ENCODE results near the gene APEH. TPM values are rescaled to one million over a fixed set of nuclear protein-coding genes. Genes with fewer than 3 reads are reported as not detected.

Gene APEH
- total and polyA plus RNA-seq, 3 donors from 2014 or later: 72.3 to 94.5 (median 76.7) TPM

DNA sequence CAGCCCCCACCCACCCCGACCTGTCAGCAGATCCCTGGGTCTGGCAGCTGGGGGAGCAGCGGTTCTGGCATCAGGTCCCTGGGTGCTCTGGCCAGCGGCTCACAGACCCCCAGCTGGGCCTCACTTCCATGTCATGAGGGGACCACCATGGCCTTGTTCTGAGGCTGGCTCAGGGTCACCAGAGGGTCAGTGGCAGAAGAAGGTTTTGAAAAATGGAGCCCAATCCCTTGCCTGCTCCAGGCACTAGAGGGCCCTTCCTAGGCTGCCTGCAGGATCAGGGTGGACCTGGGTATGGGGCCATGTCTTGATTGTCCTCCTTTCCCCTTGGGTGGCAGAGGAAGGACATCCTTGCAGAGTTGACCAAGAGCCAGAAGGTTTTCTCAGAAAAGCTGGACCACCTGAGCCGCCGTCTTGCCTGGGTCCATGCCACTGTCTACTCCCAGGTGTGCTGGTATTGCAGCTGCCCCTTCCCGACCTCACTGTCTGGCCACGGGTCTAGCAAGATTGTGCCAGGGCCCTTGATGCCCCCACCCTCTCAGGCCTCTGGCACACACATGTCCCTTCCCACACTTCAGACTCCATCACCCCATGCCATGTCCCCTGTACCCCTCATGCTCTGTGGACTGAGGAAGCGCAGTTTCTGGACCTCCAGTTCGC, 32.4 kb downstream of the APEH start:
- intact Hi-C loops (cut with DNase I; ENCODE audit: low total_unique reads): no loop called here
- no peaks in the 10 kb centered on the region for H3K9me3 ChIP-seq
- no peak overlapping the region for H3K4me3 ChIP-seq
- TF ChIP-seq POLR2A (IDR thresholded peaks at IDR 0.05): no peak
- TF ChIP-seq, protein P1, sequence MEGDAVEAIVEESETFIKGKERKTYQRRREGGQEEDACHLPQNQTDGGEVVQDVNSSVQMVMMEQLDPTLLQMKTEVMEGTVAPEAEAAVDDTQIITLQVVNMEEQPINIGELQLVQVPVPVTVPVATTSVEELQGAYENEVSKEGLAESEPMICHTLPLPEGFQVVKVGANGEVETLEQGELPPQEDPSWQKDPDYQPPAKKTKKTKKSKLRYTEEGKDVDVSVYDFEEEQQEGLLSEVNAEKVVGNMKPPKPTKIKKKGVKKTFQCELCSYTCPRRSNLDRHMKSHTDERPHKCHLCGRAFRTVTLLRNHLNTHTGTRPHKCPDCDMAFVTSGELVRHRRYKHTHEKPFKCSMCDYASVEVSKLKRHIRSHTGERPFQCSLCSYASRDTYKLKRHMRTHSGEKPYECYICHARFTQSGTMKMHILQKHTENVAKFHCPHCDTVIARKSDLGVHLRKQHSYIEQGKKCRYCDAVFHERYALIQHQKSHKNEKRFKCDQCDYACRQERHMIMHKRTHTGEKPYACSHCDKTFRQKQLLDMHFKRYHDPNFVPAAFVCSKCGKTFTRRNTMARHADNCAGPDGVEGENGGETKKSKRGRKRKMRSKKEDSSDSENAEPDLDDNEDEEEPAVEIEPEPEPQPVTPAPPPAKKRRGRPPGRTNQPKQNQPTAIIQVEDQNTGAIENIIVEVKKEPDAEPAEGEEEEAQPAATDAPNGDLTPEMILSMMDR (IDR thresholded peaks at IDR 0.05): no peak
- no peak for DNase-seq
- H3K27me3 ChIP-seq: no peaks in the 10 kb centered on the region
- H3K4me1 ChIP-seq: no peaks in the 10 kb centered on the region
- H3K36me3 ChIP-seq (ENCODE audit: low read depth, missing control alignments): no peaks in the 10 kb centered on the region
- WGBS, 2 donors: 79 to 91% methylated on average over 6 to 8 of the region's 9 CpGs
- no peak overlapping the region for H3K27ac ChIP-seq

DNA sequence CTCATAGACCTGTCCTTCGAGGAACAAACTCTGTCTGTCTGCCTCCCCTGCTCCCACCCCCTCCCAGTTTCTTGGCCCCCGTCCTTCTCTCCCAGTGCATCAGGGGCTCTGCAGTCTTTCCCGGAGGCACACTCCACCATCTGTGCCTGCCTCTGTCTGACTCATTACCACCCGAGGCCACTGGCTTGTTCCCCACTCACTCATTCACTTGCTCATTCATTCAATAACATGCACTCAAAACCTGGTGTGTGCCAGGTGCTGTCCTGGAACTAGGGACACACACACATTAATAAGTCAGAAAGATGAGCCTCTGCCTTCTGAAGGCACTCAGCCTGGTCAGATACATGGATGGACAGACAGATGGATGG, 32.9 kb downstream of the APEH start:
- H3K9me3 ChIP-seq: no peaks in the 10 kb centered on the region
- no peak for DNase-seq
- 78 to 80% methylated on average over 4 of the region's 4 CpGs for WGBS, 2 donors
- no peak overlapping the region for H3K27ac ChIP-seq
- no peaks in the 10 kb centered on the region for H3K4me1 ChIP-seq
- intact Hi-C loops (cut with DNase I; ENCODE audit: low total_unique reads): no loop called here
- H3K27me3 ChIP-seq: no peaks in the 10 kb centered on the region
- H3K36me3 ChIP-seq (ENCODE audit: low read depth, missing control alignments): no peaks in the 10 kb centered on the region
- TF ChIP-seq, protein P1 (IDR thresholded peaks at IDR 0.05): no peak
- TF ChIP-seq POLR2A (IDR thresholded peaks at IDR 0.05): no peak
- no peak overlapping the region for H3K4me3 ChIP-seq

DNA sequence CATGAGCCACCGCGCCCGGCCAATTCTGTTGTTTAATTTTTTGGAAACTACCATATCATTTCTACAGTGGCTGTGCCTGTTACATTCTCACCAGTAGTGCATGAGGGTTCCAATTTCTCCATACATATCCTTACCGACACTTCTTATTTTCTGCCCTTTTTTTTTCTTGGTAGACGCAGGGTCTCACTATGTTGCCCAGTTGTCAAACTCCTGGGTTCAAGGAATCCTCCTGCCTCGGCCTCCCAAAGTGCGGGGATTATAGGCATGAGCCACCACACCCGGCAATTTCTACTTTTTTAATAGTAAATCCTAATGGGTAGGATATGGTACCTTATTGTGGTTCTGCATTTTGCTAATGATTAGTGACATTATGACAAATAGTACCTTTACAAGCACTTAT, 35.7 kb downstream of the APEH start:
- TF ChIP-seq, protein P1 (IDR thresholded peaks at IDR 0.05): no peak
- no peak for TF ChIP-seq POLR2A (IDR thresholded peaks at IDR 0.05)
- H3K27ac ChIP-seq: no peak overlapping the region
- no peaks in the 10 kb centered on the region for H3K9me3 ChIP-seq
- DNase-seq: no peak
- intact Hi-C loops (cut with DNase I; ENCODE audit: low total_unique reads): no loop called here
- no peaks in the 10 kb centered on the region for H3K27me3 ChIP-seq
- no peak overlapping the region for H3K4me3 ChIP-seq
- no peaks in the 10 kb centered on the region for H3K36me3 ChIP-seq (ENCODE audit: low read depth, missing control alignments)
- H3K4me1 ChIP-seq: no peaks in the 10 kb centered on the region
- 93 to 98% methylated on average over 8 of the region's 8 CpGs for WGBS, 2 donors

DNA sequence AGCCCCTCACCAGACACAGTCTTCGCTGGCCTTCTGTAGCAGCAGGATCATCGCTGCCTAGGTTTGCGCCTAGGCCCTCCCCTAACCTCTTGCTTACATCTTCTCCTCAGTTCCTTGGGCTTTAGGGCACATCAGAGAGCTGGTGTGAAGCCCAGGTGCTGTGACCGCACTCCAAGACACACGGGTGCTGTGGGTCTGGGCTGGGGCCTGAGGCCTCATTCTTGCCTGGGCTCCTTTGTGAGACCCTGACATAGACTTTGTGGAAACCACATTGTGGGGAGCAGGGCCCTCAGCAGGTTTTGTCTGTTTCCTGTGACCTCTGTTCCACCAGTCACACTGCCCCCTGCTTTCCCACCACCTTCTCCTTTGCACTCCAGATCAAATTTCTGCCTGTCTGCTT, 37.3 kb downstream of the APEH start:
- Histone ChIP-seq H3K27ac (no peak overlapping the region), H3K36me3 (ENCODE audit: low read depth, missing control alignments) (no peaks in the 10 kb centered on the region), H3K4me1 (no peaks in the 10 kb centered on the region), H3K4me3 (no peak overlapping the region), H3K9me3 (no peaks in the 10 kb centered on the region), H3K27me3 (no peaks in the 10 kb centered on the region)
- 95 to 100% methylated on average over 4 to 5 of the region's 5 CpGs for WGBS, 2 donors
- TF ChIP-seq POLR2A (IDR thresholded peaks at IDR 0.05): no peak
- TF ChIP-seq, protein P1 (IDR thresholded peaks at IDR 0.05): no peak
- no peak for DNase-seq
- intact Hi-C loops (cut with DNase I; ENCODE audit: low total_unique reads): no loop called here

DNA sequence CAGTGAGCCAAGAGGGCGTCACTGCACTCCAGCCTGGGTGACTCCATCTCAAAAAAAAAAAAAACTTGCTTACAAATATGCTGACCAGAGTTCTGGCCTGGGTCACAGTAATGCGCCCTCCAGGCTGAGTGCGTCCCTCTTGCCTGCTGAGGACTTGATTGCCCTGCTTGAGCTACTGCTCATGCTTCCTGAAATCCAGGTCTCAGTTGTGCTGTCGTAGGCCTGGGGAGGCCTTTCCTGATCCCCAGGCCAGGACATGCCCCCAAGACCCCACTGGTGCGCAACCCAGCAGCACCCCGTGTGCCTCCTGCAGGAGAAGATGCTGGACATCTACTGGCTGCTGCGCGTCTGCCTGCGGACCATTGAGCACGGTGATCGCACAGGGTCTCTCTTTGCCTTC, 38.0 kb downstream of the APEH start:
- Histone ChIP-seq H3K36me3 (ENCODE audit: low read depth, missing control alignments) (no peaks in the 10 kb centered on the region), H3K9me3 (no peaks in the 10 kb centered on the region), H3K4me3 (no peak overlapping the region), H3K4me1 (no peaks in the 10 kb centered on the region), H3K27ac (no peak overlapping the region), H3K27me3 (no peaks in the 10 kb centered on the region)
- no peak for DNase-seq
- intact Hi-C loops (cut with DNase I; ENCODE audit: low total_unique reads): no loop called here
- WGBS, 2 donors: 88 to 95% methylated on average over 11 of the region's 11 CpGs
- TF ChIP-seq, protein P1 (IDR thresholded peaks at IDR 0.05): no peak
- no peak for TF ChIP-seq POLR2A (IDR thresholded peaks at IDR 0.05)

All from testis (tissue), 3 donors.